Liver (tissue), 9 donors: ENCODE results near the gene KRT80. TPM values are rescaled to one million over a fixed set of nuclear protein-coding genes. Genes with fewer than 3 reads are reported as not detected.

Source experiments
- DNase-seq: peaks from one replicate; pipeline ENCODE4 v3.0.0-alpha.2; 2017; ENCODE audit warnings: low spot score
- H3K27ac ChIP-seq, 2 donors: one replicate each; pipeline ENCODE4 v1.7.0; 2013; ENCODE audit warnings: inconsistent platforms in 2 of 2, low read length in 2 of 2, control low read depth in 1 of 2, low read depth in 1 of 2, mild to moderate bottlenecking in 1 of 2
- H3K27me3 ChIP-seq, 4 donors: one replicate each; pipeline versions ENCODE4 v1.6.1 to v1.7.0; 2013; ENCODE audit warnings: low read length in 3 of 4, inconsistent platforms in 1 of 4, mild to moderate bottlenecking in 1 of 4, moderate library complexity in 1 of 4; ENCODE audit not compliant: control insufficient read depth in 4 of 4, insufficient read depth in 4 of 4
- H3K36me3 ChIP-seq, 4 donors: one replicate each; pipeline versions ENCODE4 v1.6.1 to v1.7.0; 2013; ENCODE audit warnings: low read length in 3 of 4, mild to moderate bottlenecking in 3 of 4, low read depth in 1 of 4, moderate library complexity in 1 of 4; ENCODE audit not compliant: control insufficient read depth in 4 of 4, insufficient read depth in 3 of 4
- H3K4me1 ChIP-seq, 4 donors: one replicate each; pipeline versions ENCODE4 v1.6.1 to v1.7.0; 2013; ENCODE audit warnings: low read length in 3 of 4, mild to moderate bottlenecking in 3 of 4, moderate library complexity in 1 of 4; ENCODE audit not compliant: control insufficient read depth in 4 of 4, insufficient read depth in 4 of 4
- H3K4me3 ChIP-seq, 3 donors: one replicate each; pipeline versions ENCODE4 v1.6.1 to v1.7.0; 2013; ENCODE audit warnings: low read length in 3 of 3, control low read depth in 1 of 3, low read depth in 1 of 3, mild to moderate bottlenecking in 1 of 3
- H3K9ac ChIP-seq, 2 donors: one replicate each; pipeline ENCODE4 v1.7.0; 2013; ENCODE audit warnings: low read length in 2 of 2, mild to moderate bottlenecking in 2 of 2, moderate library complexity in 2 of 2, control low read depth in 1 of 2, low read depth in 1 of 2
- H3K9me3 ChIP-seq, 4 donors: one replicate each; pipeline versions ENCODE4 v1.6.1 to v1.7.0; 2013; ENCODE audit warnings: low read length in 3 of 4; ENCODE audit not compliant: control insufficient read depth in 4 of 4
- EGR1 ChIP-seq, 2 donors: IDR thresholded peaks; 2 replicates each; pipeline ENCODE4 v1.6.1; 2016 to 2018; ENCODE audit warnings: antibody characterized with exemption in 2 of 2, low read depth in 2 of 2
- FOXA1 ChIP-seq: IDR thresholded peaks from 2 replicates; pipeline ENCODE4 v1.6.1; 2016; ENCODE audit warnings: antibody characterized with exemption
- FOXA2 ChIP-seq: IDR thresholded peaks from 2 replicates; pipeline ENCODE4 v1.6.1; 2016; ENCODE audit warnings: antibody characterized with exemption
- GABPA ChIP-seq, 2 donors: IDR thresholded peaks in 1 of 2; conservative IDR thresholded peaks in 1 of 2; 2 replicates each; pipeline ENCODE4 v1.6.1; 2016; ENCODE audit warnings: antibody characterized with exemption in 2 of 2, mild to moderate bottlenecking in 1 of 2, moderate library complexity in 1 of 2
- HNF4A ChIP-seq, 2 donors: conservative IDR thresholded peaks; 2 replicates each; pipeline ENCODE4 v1.6.1; 2016; ENCODE audit warnings: antibody characterized with exemption in 2 of 2, mild to moderate bottlenecking in 2 of 2
- HNF4G ChIP-seq: IDR thresholded peaks from 2 replicates; pipeline ENCODE4 v1.6.1; 2016; ENCODE audit warnings: antibody characterized with exemption
- JUND ChIP-seq, 2 donors: IDR thresholded peaks; 2 replicates each; pipeline ENCODE4 v1.6.1; 2016; ENCODE audit warnings: antibody characterized with exemption in 2 of 2
- NR2F2 ChIP-seq: IDR thresholded peaks from 2 replicates; pipeline ENCODE4 v1.6.1; 2016; ENCODE audit warnings: antibody characterized with exemption
- RXRA ChIP-seq, 2 donors: IDR thresholded peaks; 2 replicates each; pipeline ENCODE4 v1.6.1; 2017 to 2018; ENCODE audit warnings: antibody characterized with exemption in 2 of 2, mild to moderate bottlenecking in 1 of 2
- SP1 ChIP-seq: IDR thresholded peaks from 2 replicates; pipeline ENCODE4 v1.6.1; 2018; ENCODE audit warnings: antibody characterized with exemption, mild to moderate bottlenecking
- TAF1 ChIP-seq: conservative IDR thresholded peaks from 2 replicates; pipeline ENCODE4 v1.6.1; 2016; ENCODE audit warnings: antibody characterized with exemption, mild to moderate bottlenecking
- YY1 ChIP-seq: IDR thresholded peaks from 2 replicates; pipeline ENCODE4 v1.6.1; 2016; ENCODE audit warnings: antibody characterized with exemption, mild to moderate bottlenecking
- ZBTB33 ChIP-seq: IDR thresholded peaks from 2 replicates; pipeline ENCODE4 v1.6.1; 2016; ENCODE audit warnings: antibody characterized with exemption
- WGBS: extraction: QIAGEN DNeasy Blood & Tissue Kit; methylation state at CpG from one replicate; pipeline ENCODE4 v1.1.7; 2013; 5-methylcytosine and 5-hydroxymethylcytosine counted together
- polyA plus RNA-seq, 2 donors: library from polyadenylated mRNA; stranded (reverse) in 1 of 2; unstranded in 1 of 2; fragments of 200-250 nt in 1 of 2; fragments of >200 nt in 1 of 2; fragmentation: Nextera tagmentation in 1 of 2; extraction: Ambion mirVana in 1 of 2; gene quantifications; one replicate each; pipeline versions ENCODE4 v1.2.1 to v1.2.3, GENCODE V29; 2013 to 2015
- total RNA-seq, 2 donors: library from RNA; depleted of rRNA; stranded (reverse); fragments of >200 nt; gene quantifications; one replicate each; pipeline ENCODE4 v1.2.3, GENCODE V29; 2014
- TF ChIP-seq, protein P1 (sequence below): IDR thresholded peaks from 2 replicates; pipeline ENCODE4 v1.6.1; 2016; ENCODE audit warnings: antibody characterized with exemption
- TF ChIP-seq, protein P2 (sequence below): IDR thresholded peaks from 2 replicates; pipeline ENCODE4 v1.6.1; 2016; ENCODE audit warnings: antibody characterized with exemption, mild to moderate bottlenecking
- TF ChIP-seq, protein P3 (sequence below): IDR thresholded peaks from 2 replicates; pipeline ENCODE4 v1.6.1; 2016; ENCODE audit warnings: antibody characterized with exemption
- TF ChIP-seq, protein P4 (sequence below): fragments of 150-350 bp; IDR thresholded peaks from 2 replicates; pipeline ENCODE4 v1.5.1; 2017; ENCODE audit warnings: improper control_type of control experiment, low read depth, low read length; ENCODE audit not compliant: missing input control
- donor health status: healthy.
- donor health status: healthy.
- donor health status: healthy.
- donor health status: healthy.
- donor health status: healthy.

KRT80 gene
- total and polyA plus RNA-seq, 4 donors: 0.04 to 0.12 (median 0.07) TPM

DNA sequence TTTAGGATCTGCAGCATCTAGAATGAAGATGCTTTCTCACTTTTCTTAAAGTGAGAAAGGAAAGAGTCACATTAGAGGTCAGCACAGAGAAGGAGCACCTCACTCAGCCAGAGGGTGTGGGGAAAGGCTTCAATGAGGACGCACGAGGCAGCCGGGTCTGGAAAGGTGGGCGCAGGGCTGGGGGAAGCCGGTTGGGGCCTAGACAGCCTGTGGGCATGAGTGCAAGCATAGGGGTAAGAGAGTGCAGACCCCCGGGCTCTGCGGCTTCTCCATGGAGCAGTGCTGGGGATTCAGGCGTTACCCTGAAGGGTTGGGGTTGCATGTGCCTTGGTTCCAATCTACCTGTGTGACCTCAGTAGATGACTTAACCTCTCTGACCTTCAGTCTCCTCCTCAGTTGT, 49.9 kb downstream of the KRT80 start:
- H3K4me3 ChIP-seq: no peak overlapping the region
- H3K36me3 ChIP-seq: no peaks in the 10 kb centered on the region
- no peaks in the 10 kb centered on the region for H3K9me3 ChIP-seq
- H3K27ac ChIP-seq: no peak overlapping the region
- 91% methylated on average over 8 of the region's 8 CpGs for WGBS
- no peak for TF ChIP-seq TAF1
- TF ChIP-seq HNF4A (conservative IDR thresholded peaks at IDR 0.05): no peak
- TF ChIP-seq FOXA2: no peak
- TF ChIP-seq EGR1 (IDR thresholded peaks at IDR 0.05; ENCODE audit: low read depth in 2 of 2): no peak
- TF ChIP-seq, protein P1, sequence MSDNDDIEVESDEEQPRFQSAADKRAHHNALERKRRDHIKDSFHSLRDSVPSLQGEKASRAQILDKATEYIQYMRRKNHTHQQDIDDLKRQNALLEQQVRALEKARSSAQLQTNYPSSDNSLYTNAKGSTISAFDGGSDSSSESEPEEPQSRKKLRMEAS: no peak
- TF ChIP-seq, protein P2, sequence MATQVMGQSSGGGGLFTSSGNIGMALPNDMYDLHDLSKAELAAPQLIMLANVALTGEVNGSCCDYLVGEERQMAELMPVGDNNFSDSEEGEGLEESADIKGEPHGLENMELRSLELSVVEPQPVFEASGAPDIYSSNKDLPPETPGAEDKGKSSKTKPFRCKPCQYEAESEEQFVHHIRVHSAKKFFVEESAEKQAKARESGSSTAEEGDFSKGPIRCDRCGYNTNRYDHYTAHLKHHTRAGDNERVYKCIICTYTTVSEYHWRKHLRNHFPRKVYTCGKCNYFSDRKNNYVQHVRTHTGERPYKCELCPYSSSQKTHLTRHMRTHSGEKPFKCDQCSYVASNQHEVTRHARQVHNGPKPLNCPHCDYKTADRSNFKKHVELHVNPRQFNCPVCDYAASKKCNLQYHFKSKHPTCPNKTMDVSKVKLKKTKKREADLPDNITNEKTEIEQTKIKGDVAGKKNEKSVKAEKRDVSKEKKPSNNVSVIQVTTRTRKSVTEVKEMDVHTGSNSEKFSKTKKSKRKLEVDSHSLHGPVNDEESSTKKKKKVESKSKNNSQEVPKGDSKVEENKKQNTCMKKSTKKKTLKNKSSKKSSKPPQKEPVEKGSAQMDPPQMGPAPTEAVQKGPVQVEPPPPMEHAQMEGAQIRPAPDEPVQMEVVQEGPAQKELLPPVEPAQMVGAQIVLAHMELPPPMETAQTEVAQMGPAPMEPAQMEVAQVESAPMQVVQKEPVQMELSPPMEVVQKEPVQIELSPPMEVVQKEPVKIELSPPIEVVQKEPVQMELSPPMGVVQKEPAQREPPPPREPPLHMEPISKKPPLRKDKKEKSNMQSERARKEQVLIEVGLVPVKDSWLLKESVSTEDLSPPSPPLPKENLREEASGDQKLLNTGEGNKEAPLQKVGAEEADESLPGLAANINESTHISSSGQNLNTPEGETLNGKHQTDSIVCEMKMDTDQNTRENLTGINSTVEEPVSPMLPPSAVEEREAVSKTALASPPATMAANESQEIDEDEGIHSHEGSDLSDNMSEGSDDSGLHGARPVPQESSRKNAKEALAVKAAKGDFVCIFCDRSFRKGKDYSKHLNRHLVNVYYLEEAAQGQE: no peak
- no peak for TF ChIP-seq GABPA (IDR thresholded peaks at IDR 0.05 in 1 of 2, conservative IDR thresholded peaks at IDR 0.05 in 1 of 2)
- TF ChIP-seq YY1: no peak
- TF ChIP-seq, protein P3, sequence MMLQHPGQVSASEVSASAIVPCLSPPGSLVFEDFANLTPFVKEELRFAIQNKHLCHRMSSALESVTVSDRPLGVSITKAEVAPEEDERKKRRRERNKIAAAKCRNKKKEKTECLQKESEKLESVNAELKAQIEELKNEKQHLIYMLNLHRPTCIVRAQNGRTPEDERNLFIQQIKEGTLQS: no peak
- TF ChIP-seq FOXA1: no peak
- no peak for TF ChIP-seq JUND (IDR thresholded peaks at IDR 0.05)
- no peak for TF ChIP-seq RXRA (IDR thresholded peaks at IDR 0.05)
- no peak for TF ChIP-seq NR2F2
- TF ChIP-seq, protein P4, sequence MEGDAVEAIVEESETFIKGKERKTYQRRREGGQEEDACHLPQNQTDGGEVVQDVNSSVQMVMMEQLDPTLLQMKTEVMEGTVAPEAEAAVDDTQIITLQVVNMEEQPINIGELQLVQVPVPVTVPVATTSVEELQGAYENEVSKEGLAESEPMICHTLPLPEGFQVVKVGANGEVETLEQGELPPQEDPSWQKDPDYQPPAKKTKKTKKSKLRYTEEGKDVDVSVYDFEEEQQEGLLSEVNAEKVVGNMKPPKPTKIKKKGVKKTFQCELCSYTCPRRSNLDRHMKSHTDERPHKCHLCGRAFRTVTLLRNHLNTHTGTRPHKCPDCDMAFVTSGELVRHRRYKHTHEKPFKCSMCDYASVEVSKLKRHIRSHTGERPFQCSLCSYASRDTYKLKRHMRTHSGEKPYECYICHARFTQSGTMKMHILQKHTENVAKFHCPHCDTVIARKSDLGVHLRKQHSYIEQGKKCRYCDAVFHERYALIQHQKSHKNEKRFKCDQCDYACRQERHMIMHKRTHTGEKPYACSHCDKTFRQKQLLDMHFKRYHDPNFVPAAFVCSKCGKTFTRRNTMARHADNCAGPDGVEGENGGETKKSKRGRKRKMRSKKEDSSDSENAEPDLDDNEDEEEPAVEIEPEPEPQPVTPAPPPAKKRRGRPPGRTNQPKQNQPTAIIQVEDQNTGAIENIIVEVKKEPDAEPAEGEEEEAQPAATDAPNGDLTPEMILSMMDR: no peak
- no peak for TF ChIP-seq ZBTB33
- no peak for TF ChIP-seq SP1
- no peak for TF ChIP-seq HNF4G
- DNase-seq: no peak
- H3K27me3 ChIP-seq: no peaks in the 10 kb centered on the region
- no peak overlapping the region for H3K9ac ChIP-seq
- no peaks in the 10 kb centered on the region for H3K4me1 ChIP-seq

DNA sequence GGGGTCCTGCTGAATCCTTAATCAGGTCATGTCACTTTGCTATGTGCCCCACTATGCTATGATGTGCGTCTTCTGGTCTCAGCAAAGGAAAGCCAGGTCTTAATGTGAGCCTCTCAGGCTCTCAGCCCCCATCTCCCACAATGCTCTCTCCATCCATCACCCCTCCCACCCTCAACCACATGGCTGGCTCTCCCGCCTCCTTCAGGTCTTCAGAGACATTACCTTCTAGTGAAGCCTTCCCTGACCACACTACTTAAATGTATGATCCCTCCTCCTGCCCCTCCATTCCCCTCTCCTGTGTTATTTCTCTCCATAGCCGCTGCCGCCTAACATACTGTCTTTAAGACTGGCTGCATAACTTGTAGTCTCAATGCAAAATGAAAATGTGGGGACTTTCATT, 50.5 kb downstream of the KRT80 start:
- DNase-seq: no peak
- H3K36me3 ChIP-seq: no peaks in the 10 kb centered on the region
- 91% methylated on average over 4 of the region's 4 CpGs for WGBS

More for the DNA sequence above, 50.5 kb downstream of the KRT80 start:
- no peaks in the 10 kb centered on the region for H3K9me3 ChIP-seq
- H3K27me3 ChIP-seq: no peaks in the 10 kb centered on the region
- H3K4me3 ChIP-seq: no peak overlapping the region
- TF ChIP-seq, protein P2: no peak
- TF ChIP-seq HNF4A (conservative IDR thresholded peaks at IDR 0.05) (no peak), FOXA1 (no peak), GABPA (IDR thresholded peaks at IDR 0.05 in 1 of 2, conservative IDR thresholded peaks at IDR 0.05 in 1 of 2) (no peak), FOXA2 (no peak)
- TF ChIP-seq, protein P1: no peak
- H3K4me1 ChIP-seq: no peaks in the 10 kb centered on the region
- no peak overlapping the region for H3K9ac ChIP-seq
- H3K27ac ChIP-seq: no peak overlapping the region
